HEK293 (cell line): ENCODE measurements around the gene CERS4.

Experiments used
- GLIS2 ChIP-seq: fragments of 450-650 bp; formaldehyde crosslinking; IDR thresholded peaks from 2 replicates; pipeline ENCODE4 v1.5.1; 2016; ENCODE audit warnings: missing biosample characterization, missing genetic modification characterization
- ZBTB48 ChIP-seq: fragments of 450-650 bp; formaldehyde crosslinking; IDR thresholded peaks from 2 replicates; pipeline ENCODE4 v1.5.1; 2016; ENCODE audit warnings: missing biosample characterization, missing genetic modification characterization
- ZNF335 ChIP-seq: fragments of 450-650 bp; formaldehyde crosslinking; conservative IDR thresholded peaks from 2 replicates; pipeline ENCODE4 v1.5.1; 2016; ENCODE audit warnings: missing biosample characterization, missing genetic modification characterization
- ZNF48 ChIP-seq: fragments of 450-650 bp; formaldehyde crosslinking; IDR thresholded peaks from 2 replicates; pipeline ENCODE4 v1.5.1; 2016; ENCODE audit warnings: missing biosample characterization, missing genetic modification characterization
- ZNF664 ChIP-seq: fragments of 450-650 bp; formaldehyde crosslinking; IDR thresholded peaks from 2 replicates; pipeline ENCODE4 v1.5.1; 2016; ENCODE audit warnings: missing biosample characterization, missing genetic modification characterization
- ZNF76 ChIP-seq: fragments of 450-650 bp; formaldehyde crosslinking; IDR thresholded peaks from 2 replicates; pipeline ENCODE4; 2016; ENCODE audit warnings: low read depth, missing biosample characterization, missing genetic modification characterization, borderline replicate concordance
- ZNF792 ChIP-seq: fragments of 450-650 bp; formaldehyde crosslinking; IDR thresholded peaks from 2 replicates; pipeline ENCODE4 v1.5.1; 2016; ENCODE audit warnings: missing biosample characterization, missing genetic modification characterization
- TF ChIP-seq, protein P1 (sequence below): fragments of 450-650 bp; formaldehyde crosslinking; IDR thresholded peaks from 2 replicates; pipeline ENCODE4 v1.5.1; 2016; ENCODE audit warnings: missing biosample characterization, missing genetic modification characterization
- TF ChIP-seq, protein P2 (sequence below): fragments of 450-650 bp; formaldehyde crosslinking; IDR thresholded peaks from 2 replicates; pipeline ENCODE4 v1.5.1; 2016; ENCODE audit warnings: missing biosample characterization, missing genetic modification characterization, borderline replicate concordance
- TF ChIP-seq, protein P3 (sequence below): fragments of 450-650 bp; formaldehyde crosslinking; IDR thresholded peaks from 2 replicates; pipeline ENCODE4 v1.5.1; 2016; ENCODE audit warnings: missing biosample characterization, missing genetic modification characterization

DNA sequence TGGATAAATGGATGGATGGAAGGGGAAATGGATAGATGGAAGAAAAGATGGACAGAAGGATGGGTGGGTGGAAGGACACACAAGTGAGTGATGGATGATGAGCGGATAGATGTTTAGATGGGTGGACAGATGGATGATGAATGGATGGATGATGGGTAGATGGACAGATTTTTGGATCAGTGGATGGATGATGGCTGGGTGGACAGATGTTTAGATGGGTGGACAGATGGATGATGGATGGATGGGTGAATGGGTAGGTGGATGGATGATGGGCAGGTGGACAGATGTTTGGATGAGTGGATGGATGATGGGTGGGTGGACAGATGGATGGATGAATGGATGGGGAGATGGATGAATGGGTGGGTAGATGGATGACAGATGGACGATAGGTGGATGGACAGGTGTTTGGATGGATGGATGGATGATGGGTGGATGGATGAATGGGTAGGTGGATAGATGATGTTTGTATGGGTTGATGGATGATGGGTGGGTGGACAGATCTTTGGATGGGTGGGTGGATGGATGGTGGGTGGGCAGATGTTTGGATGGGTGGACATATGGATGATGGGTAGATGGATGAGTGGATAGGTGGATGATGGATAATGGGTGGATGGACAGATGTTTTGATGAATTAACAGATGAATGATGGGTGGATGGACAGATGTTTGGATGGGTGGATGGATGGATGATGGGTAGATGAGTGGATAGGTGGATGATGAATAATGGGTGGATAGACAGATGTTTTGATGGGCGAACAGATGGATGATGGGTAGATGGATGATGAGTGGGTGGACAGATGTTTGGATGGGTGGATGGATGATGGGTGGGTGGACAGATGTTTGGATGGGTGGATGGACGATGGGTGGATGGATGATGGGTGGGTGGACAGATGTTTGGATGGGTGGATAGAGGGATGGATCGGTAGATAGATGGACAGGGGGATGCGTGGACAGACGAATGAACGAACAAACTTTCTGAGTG is 39.5 kb downstream of the CERS4 start:
- TF ChIP-seq ZNF335 (no peak), GLIS2 (tag by site-specific recombination) (no peak), ZNF664 (tag by site-specific recombination) (no peak), ZBTB48 (tag by site-specific recombination) (no peak), ZNF48 (no peak), ZNF792 (tag by site-specific recombination) (no peak), ZNF76 (no peak)
- TF ChIP-seq, protein P1, sequence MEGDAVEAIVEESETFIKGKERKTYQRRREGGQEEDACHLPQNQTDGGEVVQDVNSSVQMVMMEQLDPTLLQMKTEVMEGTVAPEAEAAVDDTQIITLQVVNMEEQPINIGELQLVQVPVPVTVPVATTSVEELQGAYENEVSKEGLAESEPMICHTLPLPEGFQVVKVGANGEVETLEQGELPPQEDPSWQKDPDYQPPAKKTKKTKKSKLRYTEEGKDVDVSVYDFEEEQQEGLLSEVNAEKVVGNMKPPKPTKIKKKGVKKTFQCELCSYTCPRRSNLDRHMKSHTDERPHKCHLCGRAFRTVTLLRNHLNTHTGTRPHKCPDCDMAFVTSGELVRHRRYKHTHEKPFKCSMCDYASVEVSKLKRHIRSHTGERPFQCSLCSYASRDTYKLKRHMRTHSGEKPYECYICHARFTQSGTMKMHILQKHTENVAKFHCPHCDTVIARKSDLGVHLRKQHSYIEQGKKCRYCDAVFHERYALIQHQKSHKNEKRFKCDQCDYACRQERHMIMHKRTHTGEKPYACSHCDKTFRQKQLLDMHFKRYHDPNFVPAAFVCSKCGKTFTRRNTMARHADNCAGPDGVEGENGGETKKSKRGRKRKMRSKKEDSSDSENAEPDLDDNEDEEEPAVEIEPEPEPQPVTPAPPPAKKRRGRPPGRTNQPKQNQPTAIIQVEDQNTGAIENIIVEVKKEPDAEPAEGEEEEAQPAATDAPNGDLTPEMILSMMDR, result no peak
- TF ChIP-seq, protein P2, sequence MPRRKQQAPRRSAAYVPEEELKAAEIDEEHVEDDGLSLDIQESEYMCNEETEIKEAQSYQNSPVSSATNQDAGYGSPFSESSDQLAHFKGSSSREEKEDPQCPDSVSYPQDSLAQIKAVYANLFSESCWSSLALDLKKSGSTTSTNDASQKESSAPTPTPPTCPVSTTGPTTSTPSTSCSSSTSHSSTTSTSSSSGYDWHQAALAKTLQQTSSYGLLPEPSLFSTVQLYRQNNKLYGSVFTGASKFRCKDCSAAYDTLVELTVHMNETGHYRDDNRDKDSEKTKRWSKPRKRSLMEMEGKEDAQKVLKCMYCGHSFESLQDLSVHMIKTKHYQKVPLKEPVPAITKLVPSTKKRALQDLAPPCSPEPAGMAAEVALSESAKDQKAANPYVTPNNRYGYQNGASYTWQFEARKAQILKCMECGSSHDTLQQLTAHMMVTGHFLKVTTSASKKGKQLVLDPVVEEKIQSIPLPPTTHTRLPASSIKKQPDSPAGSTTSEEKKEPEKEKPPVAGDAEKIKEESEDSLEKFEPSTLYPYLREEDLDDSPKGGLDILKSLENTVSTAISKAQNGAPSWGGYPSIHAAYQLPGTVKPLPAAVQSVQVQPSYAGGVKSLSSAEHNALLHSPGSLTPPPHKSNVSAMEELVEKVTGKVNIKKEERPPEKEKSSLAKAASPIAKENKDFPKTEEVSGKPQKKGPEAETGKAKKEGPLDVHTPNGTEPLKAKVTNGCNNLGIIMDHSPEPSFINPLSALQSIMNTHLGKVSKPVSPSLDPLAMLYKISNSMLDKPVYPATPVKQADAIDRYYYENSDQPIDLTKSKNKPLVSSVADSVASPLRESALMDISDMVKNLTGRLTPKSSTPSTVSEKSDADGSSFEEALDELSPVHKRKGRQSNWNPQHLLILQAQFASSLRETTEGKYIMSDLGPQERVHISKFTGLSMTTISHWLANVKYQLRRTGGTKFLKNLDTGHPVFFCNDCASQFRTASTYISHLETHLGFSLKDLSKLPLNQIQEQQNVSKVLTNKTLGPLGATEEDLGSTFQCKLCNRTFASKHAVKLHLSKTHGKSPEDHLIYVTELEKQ (tag by site-specific recombination), result no peak
- TF ChIP-seq, protein P3, sequence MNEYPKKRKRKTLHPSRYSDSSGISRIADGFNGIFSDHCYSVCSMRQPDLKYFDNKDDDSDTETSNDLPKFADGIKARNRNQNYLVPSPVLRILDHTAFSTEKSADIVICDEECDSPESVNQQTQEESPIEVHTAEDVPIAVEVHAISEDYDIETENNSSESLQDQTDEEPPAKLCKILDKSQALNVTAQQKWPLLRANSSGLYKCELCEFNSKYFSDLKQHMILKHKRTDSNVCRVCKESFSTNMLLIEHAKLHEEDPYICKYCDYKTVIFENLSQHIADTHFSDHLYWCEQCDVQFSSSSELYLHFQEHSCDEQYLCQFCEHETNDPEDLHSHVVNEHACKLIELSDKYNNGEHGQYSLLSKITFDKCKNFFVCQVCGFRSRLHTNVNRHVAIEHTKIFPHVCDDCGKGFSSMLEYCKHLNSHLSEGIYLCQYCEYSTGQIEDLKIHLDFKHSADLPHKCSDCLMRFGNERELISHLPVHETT (tag by site-specific recombination), result no peak
